SKM-1 (cell line): ENCODE measurements around the gene USP3.

Experiments used
- DNase-seq: peaks from one replicate; lab custom pipeline; 2025; ENCODE audit not compliant: unreplicated experiment; lab: John Stamatoyannopoulos, UW

The USP3 gene

GRCh38 chr15:63640146-63640545, 135.8 kb downstream of the USP3 start:
- no peak for DNase-seq
